Heart left ventricle (tissue), 16 donors: ENCODE data around the gene FOXN1. TPM values are rescaled to one million over a fixed set of nuclear protein-coding genes. Genes with fewer than 3 reads are reported as not detected.

Experiments
- ATAC-seq, 4 donors: fragments of 200-7000 bp; cut with Tn5 transposase; one replicate each; pipeline ENCODE4 v1.9.1; 2020 to 2022; ENCODE audit warnings: moderate library complexity in 4 of 4, mild to moderate bottlenecking in 3 of 4, moderate number of reproducible peaks in 1 of 4
- DNase-seq, 5 donors: peaks; one replicate each; pipeline ENCODE4 v3.0.0-alpha.2; 2020
- H3K27ac ChIP-seq, 12 donors: fragments of 200-600 bp; sonication (generic) in 4 of 12; one replicate each; pipeline versions ENCODE4 v1.5.0 to v1.8.0; 2016 to 2022; ENCODE audit warnings: mild to moderate bottlenecking in 2 of 12
- H3K27me3 ChIP-seq, 9 donors: fragments of 200-600 bp; sonication (generic) in 2 of 9; one replicate each; pipeline versions ENCODE4 v1.5.1 to v1.8.0; 2016 to 2022; ENCODE audit warnings: mild to moderate bottlenecking in 3 of 9
- H3K36me3 ChIP-seq, 9 donors: fragments of 200-600 bp; sonication (generic) in 2 of 9; one replicate each; pipeline versions ENCODE4 v1.5.0 to v1.8.0; 2018 to 2022; ENCODE audit warnings: mild to moderate bottlenecking in 2 of 9
- H3K4me1 ChIP-seq, 12 donors: fragments of 200-600 bp; sonication (generic) in 4 of 12; one replicate each; pipeline versions ENCODE4 v1.5.0 to v1.8.0; 2016 to 2022; ENCODE audit warnings: mild to moderate bottlenecking in 3 of 12
- H3K4me3 ChIP-seq, 12 donors: fragments of 200-600 bp; sonication (generic) in 4 of 12; one replicate each; pipeline versions ENCODE4 v1.5.0 to v1.8.0; 2017 to 2022; ENCODE audit warnings: mild to moderate bottlenecking in 9 of 12, moderate library complexity in 4 of 12
- H3K9me3 ChIP-seq, 12 donors: fragments of 200-600 bp; sonication (generic) in 4 of 12; one replicate each; pipeline versions ENCODE4 v1.5.0 to v1.8.0; 2016 to 2022; ENCODE audit warnings: mild to moderate bottlenecking in 1 of 12
- CTCF ChIP-seq, 12 donors: fragments of 200-600 bp; sonication (generic) in 4 of 12; IDR thresholded peaks; one replicate each; pipeline versions ENCODE4 v1.5.0 to v1.8.0; 2018 to 2022; ENCODE audit warnings: antibody characterized with exemption in 12 of 12, mild to moderate bottlenecking in 5 of 12
- POLR2A ChIP-seq, 2 donors: fragments of 450-650 bp; IDR thresholded peaks; one replicate each; pipeline ENCODE4 v1.6.1; 2017; ENCODE audit warnings: antibody characterized with exemption in 2 of 2, mild to moderate bottlenecking in 2 of 2, moderate library complexity in 2 of 2
- WGBS, 4 donors: extraction: QIAGEN DNeasy Blood & Tissue Kit in 2 of 4; methylation state at CpG; one replicate each; pipeline versions ENCODE4 v1.1.5 to v1.1.7; 2013 to 2018; 5-methylcytosine and 5-hydroxymethylcytosine counted together
- intact Hi-C, 10 donors: fragments of 100-400 bp; cut with DNase I; formaldehyde crosslinking; loops; one replicate each; pipeline versions ENCODE4 v1.11.1 to v1.14.2; 2022
- polyA plus RNA-seq, 2 donors: library from polyadenylated mRNA; stranded (reverse); fragments of 200-250 nt; gene quantifications; one replicate each; pipeline ENCODE4 v1.2.3, GENCODE V29; 2013
- total RNA-seq, 9 donors: library from RNA; depleted of rRNA in 2 of 9; stranded (reverse); fragments of >200 nt in 2 of 9; fragmentation: NEBNext Ultra II Directional in 3 of 9; extraction: Animal tissue kit (Norgen Biotek cat#: 25700) in 3 of 9; gene quantifications; one replicate each; pipeline versions ENCODE4 v1.1.0 to v1.2.4, GENCODE V29; 2016 to 2023
- donor health status: ischemic (EF 13 %, LVEDD 7.1; RV severe dilation, severe dysfunction).
- donor health status: healthy with polysubstance abuse.
- donor health status: DM: no; HTN: yes; CAD: no.
- donor health status: DM: no; HTN: no; CAD: no.
- donor health status: ischemic (EF 25% LVEDD 6.9; RV normal size, moderate dysfunction).
- donor health status: ischemic (EF 25% LVEDD 5.7; RV mildly dilated, moderate dysfunction).
- donor health status: healthy.
- donor health status: DM: yes; HTN: yes; CAD: no.
- donor health status: ischemic (EF 35%, LVEDD 5.7; RV mildly dilated, moderate dysfunction).
- donor health status: nonischemic (EF 11% LVEDD 7.7; RV severe dilation, severe dysfunction).
- donor health status: DM: yes; HTN: yes; CAD: no.
- donor health status: PGD.
- donor health status: ischemic (EF 29% LVEDD 5.4; RV normal size, mild dysfunction).
- donor health status: nonischemic (EF 23%, LVEDD 6.1; RV moderate dilation, normal function).

The FOXN1 gene
- total and polyA plus RNA-seq, 11 donors = not detected

DNA sequence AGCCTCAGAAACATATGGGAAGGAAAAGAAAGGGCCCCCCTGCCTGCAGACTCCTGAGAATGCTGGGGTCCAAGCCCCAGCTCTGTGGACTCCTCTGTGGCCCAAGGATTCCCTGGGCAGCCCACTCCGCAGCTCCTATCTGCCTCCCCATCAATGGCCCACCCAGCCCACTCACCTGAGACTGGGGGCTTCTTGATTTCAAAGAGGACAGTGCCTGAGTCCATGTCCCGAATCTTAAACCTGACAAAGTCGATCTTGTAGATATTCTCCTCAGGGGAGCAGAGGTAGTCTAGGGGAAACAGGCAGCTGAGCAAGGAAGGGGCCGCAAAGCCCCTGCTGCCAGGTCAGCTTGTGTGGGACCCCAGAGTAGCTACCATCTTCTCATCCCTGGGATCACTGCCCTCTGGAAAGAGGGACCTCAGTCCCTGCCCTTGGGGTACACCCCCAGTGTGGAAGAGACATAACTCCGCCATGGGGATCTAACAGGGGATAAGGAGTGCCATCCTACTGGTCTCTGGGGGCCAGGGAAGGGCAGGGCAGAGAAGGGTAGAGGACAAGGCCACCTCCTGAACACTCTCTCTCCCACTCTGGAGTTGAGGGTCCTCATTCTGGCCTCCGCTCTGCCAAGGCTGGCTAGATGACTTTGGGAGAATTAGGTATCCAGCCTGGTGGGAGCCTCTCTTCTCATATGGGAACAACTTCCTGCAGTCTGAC lies 42.4 kb downstream of the FOXN1 start:
- Histone ChIP-seq H3K27ac (peak overlapping the region in 1 of 12 donors; percentile 84), H3K4me1 (peaks cover 0 to 50% (median 15%) of the 10 kb centered on the region in 12 donors), H3K9me3 (no peaks in the 10 kb centered on the region), H3K36me3 (peaks cover 0 to 17% (median 10%) of the 10 kb centered on the region in 9 donors), H3K27me3 (no peaks in the 10 kb centered on the region), H3K4me3 (no peak overlapping the region)
- intact Hi-C loops = loop anchor here in 7 of 10 donors (1.0 to 10.0 kb wide), 6 partner anchors 26 to 66 kb away; partner anchors contain the start of gene RSKR (in 4 of the 7)
- ATAC-seq = no peak
- peak in 1 of 5 donors; percentile 14 for DNase-seq
- TF ChIP-seq CTCF (IDR thresholded peaks at IDR 0.05) = peak in 1 of 12 donors; percentile 4
- TF ChIP-seq POLR2A (IDR thresholded peaks at IDR 0.05) = no peak
- 82 to 94% (median 89%) methylated on average over 5 to 6 of the region's 6 CpGs for WGBS, 4 donors

GRCh38 chr17:28549236-28550132 lies 43.3 kb downstream of the FOXN1 start:
- Histone ChIP-seq H3K4me3 (no peak overlapping the region), H3K27ac (peak overlapping the region in 1 of 12 donors; percentile 66), H3K27me3 (no peaks in the 10 kb centered on the region), H3K9me3 (no peaks in the 10 kb centered on the region), H3K4me1 (peaks cover 0 to 50% (median 15%) of the 10 kb centered on the region in 12 donors), H3K36me3 (peaks cover 0 to 26% (median 19%) of the 10 kb centered on the region in 9 donors)
- ATAC-seq (no peak), DNase-seq (peak in 1 of 5 donors; percentile 46)
- WGBS, 4 donors = 65 to 75% (median 70%) methylated on average over 3 of the region's 3 CpGs
- intact Hi-C loops = loop anchor here in 9 of 10 donors (1.0 to 10.0 kb wide), 6 partner anchors 25 to 65 kb away; partner anchors contain the start of gene RSKR (in 6 of the 9)
- TF ChIP-seq POLR2A (IDR thresholded peaks at IDR 0.05) (no peak), CTCF (IDR thresholded peaks at IDR 0.05) (no peak)

GRCh38 chr17:28550858-28551257 lies 44.7 kb downstream of the FOXN1 start:
- no peak for ATAC-seq
- intact Hi-C loops = loop anchor here in 3 of 10 donors (1.0 to 5.0 kb wide), 2 partner anchors 61 to 62 kb away; partner anchors contain the start of gene RSKR (in 2 of the 3)
- peak in 1 of 5 donors; percentile 7 for DNase-seq
- Histone ChIP-seq H3K4me1 (peaks cover 0 to 50% (median 15%) of the 10 kb centered on the region in 12 donors), H3K9me3 (no peaks in the 10 kb centered on the region), H3K4me3 (no peak overlapping the region), H3K36me3 (peaks cover 0 to 40% (median 33%) of the 10 kb centered on the region in 9 donors), H3K27ac (no peak overlapping the region), H3K27me3 (no peaks in the 10 kb centered on the region)
- WGBS, 4 donors = 86 to 100% (median 93%) methylated on average over 1 of the region's 1 CpG
- TF ChIP-seq POLR2A (IDR thresholded peaks at IDR 0.05) (no peak), CTCF (IDR thresholded peaks at IDR 0.05) (no peak)
